K562 (cell line): ENCODE data around the gene NBPF11.
"Not testable (repeated sequence)": the region's sequence is repeated elsewhere in the genome, so short reads cannot be mapped to it uniquely, and the experiment has no call there.

Source experiments
- TRIM28 ChIP-seq: fragments of 450-650 bp; IDR thresholded peaks from 2 replicates; pipeline ENCODE4 v1.6.1; 2017
- TF ChIP-seq, protein P1 (sequence below): sonication (generic); formaldehyde crosslinking; IDR thresholded peaks from 2 replicates; pipeline ENCODE4 v1.9.0; 2022; ENCODE audit warnings: mild to moderate bottlenecking, missing genetic modification reagents

DNA sequence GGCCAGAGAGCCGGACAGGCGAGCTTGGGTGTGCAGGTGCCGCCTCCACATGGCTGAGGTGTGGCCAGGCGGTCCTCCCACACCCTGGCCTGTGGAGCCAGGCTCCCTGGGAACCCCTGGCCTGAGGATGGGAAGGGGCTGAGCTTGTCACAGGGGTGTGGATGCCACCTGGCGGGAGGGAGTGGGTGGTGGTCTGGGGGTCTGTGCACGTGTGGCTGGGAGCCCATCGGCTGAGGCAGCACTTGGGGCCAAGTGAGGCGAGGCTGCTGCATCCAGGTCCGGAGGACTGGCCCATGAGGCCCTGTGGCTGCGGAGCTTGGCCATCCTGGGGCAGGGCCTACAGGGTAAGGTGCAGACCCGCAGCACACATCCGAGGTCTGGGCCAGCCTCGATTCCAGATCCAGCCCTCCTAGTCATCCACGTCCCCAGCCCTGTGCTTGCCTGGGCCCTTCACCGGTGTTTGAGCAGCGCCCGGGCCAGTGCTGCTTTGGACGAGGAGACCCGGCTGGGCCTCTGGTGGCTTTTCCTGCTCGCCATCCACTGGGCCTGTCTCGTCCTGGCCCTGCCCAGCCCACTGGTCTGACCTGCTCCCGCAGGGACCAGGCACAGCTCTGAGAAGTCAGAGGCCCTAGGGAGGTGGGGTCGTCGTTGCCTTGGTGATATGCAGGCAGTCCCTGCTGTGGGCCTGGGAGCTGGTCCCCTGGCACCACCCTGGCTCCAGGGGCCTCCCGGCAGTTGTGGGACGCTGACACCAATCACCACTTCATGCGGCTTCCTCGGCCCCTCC lies 4.8 kb downstream of the NBPF11 start:
- TF ChIP-seq, protein P1, sequence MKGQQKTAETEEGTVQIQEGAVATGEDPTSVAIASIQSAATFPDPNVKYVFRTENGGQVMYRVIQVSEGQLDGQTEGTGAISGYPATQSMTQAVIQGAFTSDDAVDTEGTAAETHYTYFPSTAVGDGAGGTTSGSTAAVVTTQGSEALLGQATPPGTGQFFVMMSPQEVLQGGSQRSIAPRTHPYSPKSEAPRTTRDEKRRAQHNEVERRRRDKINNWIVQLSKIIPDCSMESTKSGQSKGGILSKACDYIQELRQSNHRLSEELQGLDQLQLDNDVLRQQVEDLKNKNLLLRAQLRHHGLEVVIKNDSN (CRISPR knock-in tag): not testable (repeated sequence)
- TF ChIP-seq TRIM28: not testable (repeated sequence)
